HepG2 (cell line): ENCODE data around the gene MECR. TPM values are rescaled to one million over a fixed set of nuclear protein-coding genes. Genes with fewer than 3 reads are reported as not detected.

Source experiments
- ATAC-seq: fragments of 200-7000 bp; cut with Tn5 transposase; 3 replicates; pipeline ENCODE4 v1.9.1; 2020; ENCODE audit warnings: mild to moderate bottlenecking, moderate library complexity
- BruUV-seq: library from RNA; stranded (reverse); fragments of 400-500 nt; replicated peaks from 2 replicates; lab custom pipeline; 2021; lab: Mats Ljungman, UMichigan
- CTCF ChIA-PET: fragments of 300-600 bp; formaldehyde crosslinking; extraction: SDS; loops from one replicate; lab custom pipeline; 2021; ENCODE audit warnings: low total read pairs, inconsistent platforms, low intra/inter-chr PET ratio; lab: Yijun Ruan, JAX
- POLR2A ChIA-PET: fragments of 350-600 bp; sonication (Branson Sonifier 250); formaldehyde crosslinking; loops from one replicate; lab custom pipeline; 2020; ENCODE audit warnings: antibody characterized with exemption, inconsistent platforms; lab: Yijun Ruan, JAX
- DNase-seq: peaks from one replicate; pipeline ENCODE4 v3.0.0-alpha.2; 2015; ENCODE audit warnings: low spot score
- FAIRE-seq: peaks from 3 replicates; lab custom pipeline; 2011; peaks lifted over from hg19 to GRCh38; lab: Jason Lieb, UNC
- H2AFZ ChIP-seq: one replicate; pipeline ENCODE4 v1.6.1; 2011; ENCODE audit warnings: low read length, inconsistent platforms
- H3K27ac ChIP-seq: fragments of 300-600 bp; 3 replicates; pipeline ENCODE4 v1.8.0; 2011; ENCODE audit warnings: mixed run types, mild to moderate bottlenecking, mixed read lengths, low read length, inconsistent platforms; ENCODE audit not compliant: insufficient read depth; ENCODE audit errors: extremely low read length
- H3K27me3 ChIP-seq, 2 experiments: fragments of 200-600 bp in 1 of 2; 2 replicates in 1 of 2; 3 replicates in 1 of 2; pipeline versions ENCODE4 v1.6.0 to v1.8.0; 2011; ENCODE audit warnings: low read length in 2 of 2, mild to moderate bottlenecking in 2 of 2, moderate library complexity in 2 of 2, inconsistent platforms in 1 of 2; ENCODE audit not compliant: insufficient read depth in 2 of 2, control insufficient read depth in 1 of 2
- H3K36me3 ChIP-seq, 2 experiments: fragments of 200-600 bp in 1 of 2; replicated peaks in 1 of 2; 2 replicates in 1 of 2; 3 replicates in 1 of 2; pipeline versions ENCODE4 v1.5.1 to v1.8.0; 2011; ENCODE audit warnings: low read length in 2 of 2, inconsistent platforms in 1 of 2; ENCODE audit not compliant: insufficient read depth in 2 of 2, control insufficient read depth in 1 of 2
- H3K4me1 ChIP-seq: 2 replicates; pipeline ENCODE4 v1.5.1; 2012; ENCODE audit warnings: low read length, inconsistent platforms; ENCODE audit not compliant: insufficient read depth
- H3K4me2 ChIP-seq: 2 replicates; pipeline ENCODE4 v1.6.0; 2011; ENCODE audit warnings: low read depth, low read length, inconsistent platforms
- H3K4me3 ChIP-seq, 3 experiments: fragments of 200-600 bp in 1 of 3; sonication (generic), shearing (Covaris generic) in 1 of 3; replicated peaks in 1 of 3; 2 replicates each; pipeline ENCODE4 v1.5.1; 2011 to 2016; ENCODE audit warnings: low read length in 3 of 3, inconsistent platforms in 2 of 3, low read depth in 2 of 3, mild to moderate bottlenecking in 2 of 3, control low read depth in 1 of 3, mixed read lengths in 1 of 3; ENCODE audit not compliant: insufficient read depth in 1 of 3
- H3K79me2 ChIP-seq: one replicate; pipeline ENCODE4 v1.6.1; 2011; ENCODE audit warnings: low read length, inconsistent platforms; ENCODE audit not compliant: insufficient read depth
- H3K9ac ChIP-seq: 2 replicates; pipeline ENCODE4 v1.6.0; 2011; ENCODE audit warnings: mild to moderate bottlenecking, low read depth, low read length, inconsistent platforms; ENCODE audit not compliant: insufficient read depth
- H3K9me3 ChIP-seq: 2 replicates; pipeline ENCODE4 v1.5.1; 2012; ENCODE audit warnings: mild to moderate bottlenecking, low read length
- H4K20me1 ChIP-seq: 2 replicates; pipeline ENCODE4 v1.6.0; 2011; ENCODE audit warnings: inconsistent platforms, mild to moderate bottlenecking, low read length, moderate library complexity; ENCODE audit not compliant: insufficient read depth
- KIAA2018 ChIP-seq: sonication (generic); formaldehyde crosslinking; IDR thresholded peaks from 2 replicates; pipeline ENCODE4 v1.5.0; 2020; ENCODE audit warnings: mild to moderate bottlenecking, missing genetic modification reagents, borderline replicate concordance
- PRMT3 ChIP-seq: sonication (generic); formaldehyde crosslinking; IDR thresholded peaks from 2 replicates; pipeline ENCODE4 v1.8.1; 2022; ENCODE audit warnings: low read depth, mild to moderate bottlenecking, moderate library complexity, missing genetic modification reagents, borderline replicate concordance
- TAF15 ChIP-seq: fragments of 200-400 bp; formaldehyde crosslinking; IDR thresholded peaks from one replicate; pipeline ENCODE4 v1.6.1; 2018; ENCODE audit warnings: mild to moderate bottlenecking, low read depth, low read length; ENCODE audit not compliant: poor library complexity, severe bottlenecking
- THAP7 ChIP-seq: sonication (generic); formaldehyde crosslinking; IDR thresholded peaks from 2 replicates; pipeline ENCODE4 v1.8.1; 2023; ENCODE audit warnings: mild to moderate bottlenecking, missing genetic modification reagents
- ZBTB20 ChIP-seq: sonication (generic); formaldehyde crosslinking; IDR thresholded peaks from 2 replicates; pipeline ENCODE4 v1.8.1; 2023; ENCODE audit warnings: missing genetic modification reagents, low read depth, mild to moderate bottlenecking, borderline replicate concordance
- ZBTB38 ChIP-seq: sonication (generic); formaldehyde crosslinking; IDR thresholded peaks from 2 replicates; pipeline ENCODE4 v1.5.1; 2020; ENCODE audit warnings: mild to moderate bottlenecking, missing genetic modification reagents
- ZNF292 ChIP-seq: sonication (generic); formaldehyde crosslinking; IDR thresholded peaks from 2 replicates; pipeline ENCODE4 v1.8.1; 2022; ENCODE audit warnings: mild to moderate bottlenecking, low read depth, missing genetic modification reagents, borderline replicate concordance
- ZNF530 ChIP-seq: sonication (generic); formaldehyde crosslinking; IDR thresholded peaks from 2 replicates; pipeline ENCODE4 v1.5.0; 2020; ENCODE audit warnings: low read depth, mild to moderate bottlenecking, missing genetic modification reagents
- ZNF781 ChIP-seq: sonication (generic); formaldehyde crosslinking; IDR thresholded peaks from 2 replicates; pipeline ENCODE4 v1.5.1; 2020; ENCODE audit warnings: borderline replicate concordance, mild to moderate bottlenecking, missing genetic modification reagents; ENCODE audit errors: not compliant biosample characterization
- WGBS: methylation state at CpG from one replicate; pipeline ENCODE4 v1.1.6; 2017; ENCODE audit warnings: low lambda C conversion rate; 5-methylcytosine and 5-hydroxymethylcytosine counted together
- in situ Hi-C: cut with HindIII; loops from 2 replicates; pipeline ENCODE4 v1.10.0; 2017; ENCODE audit warnings: low pct_unique_long_range_greater_than_20kb; ENCODE audit not compliant: extremely low pct_ligation_motif_present
- intact Hi-C: fragments of 100-400 bp; cut with micrococcal nuclease; formaldehyde crosslinking; loops from one replicate; pipeline ENCODE4 v1.10.0; 2022; ENCODE audit not compliant: unreplicated experiment
- polyA plus RNA-seq, 8 experiments: library from polyadenylated mRNA; depleted of rRNA in 3 of 8; stranded (reverse) in 7 of 8; unstranded in 1 of 8; fragments of >200 nt; fragmentation: Illumina TruSeq in 4 of 8; extraction: Trizol in 4 of 8; gene quantifications; 2 replicates each; pipeline versions ENCODE4 v1.2.1 to v1.2.3, GENCODE V29; 2011 to 2016; ENCODE audit warnings: low read depth in 4 of 8, missing spikeins in 1 of 8, mixed read lengths in 1 of 8; ENCODE audit not compliant: insufficient read depth in 1 of 8
- total RNA-seq, 5 experiments: library from RNA; depleted of rRNA; stranded (reverse); fragments of >200 nt; fragmentation: Illumina TruSeq; extraction: Trizol; gene quantifications; 2 replicates each; pipeline ENCODE4 v1.2.3, GENCODE V29; 2016; ENCODE audit warnings: low read depth in 1 of 5

The MECR gene
- total and polyA plus RNA-seq, 2 of the 13 experiments (the other 11 are each of a cell fraction or from before 2014, with no cell fraction given): 18.8 to 24.9 TPM

GRCh38 chr1:29181413-29182225, 49.1 kb downstream of the MECR start, which contains the start of gene SRSF4:
TSS of gene SRSF4 (minus strand) at chr1:29181900. CDS start at chr1:29181752, 148 bp downstream.
- CTCF ChIA-PET: no interaction called here
- TF ChIP-seq TAF15: no peak
- TF ChIP-seq ZNF781 (CRISPR knock-in tag): peak; percentile 64
- TF ChIP-seq THAP7 (CRISPR knock-in tag): peak; percentile 38; the same call in 1 of the 2 replicates
- TF ChIP-seq KIAA2018 (CRISPR knock-in tag): no peak; the same call in 1 of the 2 replicates
- TF ChIP-seq ZNF292: peak; percentile 48; the same call in 1 of the 2 replicates
- TF ChIP-seq PRMT3 (CRISPR knock-in tag): peak; percentile 89; the same call in 1 of the 2 replicates
- TF ChIP-seq ZNF530: no peak
- no peak; the same call in 1 of the 2 replicates for TF ChIP-seq ZBTB20 (CRISPR knock-in tag)
- peak; percentile 87 for TF ChIP-seq ZBTB38

More at GRCh38 chr1:29181413-29182225, 49.1 kb downstream of the MECR start, which contains the start of gene SRSF4:
- Histone ChIP-seq H2AFZ (no peak within 1 kb of the TSS), H3K79me2 (peaks cover 49% of the 10 kb centered on the region), H3K27ac (peak within 1 kb of the TSS; percentile 99), H4K20me1 (peaks cover 43% of the 10 kb centered on the region), H3K36me3 (peaks cover 0 to 13% of the 10 kb centered on the region in 2 experiments; a peak in 3 of 5 replicates), H3K9ac (peak within 1 kb of the TSS; percentile 100), H3K4me3 (peak within 1 kb of the TSS; percentile 90 to 99 (median 98)), H3K4me2 (peak within 1 kb of the TSS; percentile 76), H3K27me3 (no peaks in the 10 kb centered on the region; a peak in 1 of 5 replicates), H3K4me1 (peaks cover 65% of the 10 kb centered on the region), H3K9me3 (no peaks in the 10 kb centered on the region)
- peak; percentile 97 for FAIRE-seq
- BruUV-seq: no TSS peak
- peak; percentile 87 for ATAC-seq
- peak; percentile 97 for DNase-seq
- in situ Hi-C loops (no loop called here), intact Hi-C loops (loop anchor here (5.0 to 10.0 kb wide), 2 partner anchors 294 to 537 kb away; partner anchors contain the start of genes RNU11 and TAF12)
- 1% methylated on average over 29 of the region's 100 CpGs for WGBS
- POLR2A ChIA-PET: interaction anchor here (0.6 to 2.6 kb wide), 26 partner anchors 10 to 1537 kb away, joined by 3 to 30 read pairs (median 6); partner anchors contain the start of genes EPB41, MECR, RNU11 and TAF12
